Skin epidermis (tissue), 12 donors: Measurements from ENCODE around the gene CELF5.
"Not testable (repeated sequence)": the region's sequence is repeated elsewhere in the genome, so short reads cannot be mapped to it uniquely, and the experiment has no call there.

Source experiments
- H3K27ac ChIP-seq, 21 experiments: fragments of 200-600 bp; sonication (generic) in 11 of 21; one replicate each; pipeline ENCODE4 v1.5.0; 2020; ENCODE audit warnings: mild to moderate bottlenecking in 3 of 21, inconsistent platforms in 2 of 21, moderate library complexity in 2 of 21
- H3K4me3 ChIP-seq, 7 experiments: fragments of 200-600 bp; sonication (generic) in 2 of 7; one replicate each; pipeline ENCODE4 v1.5.0; 2020; ENCODE audit warnings: inconsistent platforms in 2 of 7, mild to moderate bottlenecking in 2 of 7, moderate library complexity in 1 of 7

CELF5 gene

GRCh38 chr19:3283886-3284657 lies 59.6 kb downstream of the CELF5 start:
- H3K27ac ChIP-seq = peak overlapping the region in 1 of 21 experiments; percentile 18
- no peak overlapping the region for H3K4me3 ChIP-seq

- Histone ChIP-seq H3K4me3 (peak overlapping the region in 1 of 7 experiments; percentile 21), H3K27ac (peak overlapping the region in 1 of 21 experiments; percentile 18)
Measured at GRCh38 chr19:3284759-3285646, 60.5 kb downstream of the CELF5 start.

- peak overlapping the region in 1 of 7 experiments; percentile 14 for H3K4me3 ChIP-seq
- no peak overlapping the region for H3K27ac ChIP-seq
Measured at GRCh38 chr19:3285647-3286176, 61.3 kb downstream of the CELF5 start.

- Histone ChIP-seq H3K4me3 (no peak overlapping the region), H3K27ac (no peak overlapping the region)
Measured at GRCh38 chr19:3287814-3288213, 63.4 kb downstream of the CELF5 start.

- H3K4me3 ChIP-seq, H3K27ac ChIP-seq: not testable (repeated sequence)
Measured at GRCh38 chr19:3288437-3288836, 64.0 kb downstream of the CELF5 start.

GRCh38 chr19:3289971-3290569 lies 65.6 kb downstream of the CELF5 start:
- H3K4me3 ChIP-seq = no peak overlapping the region

GRCh38 chr19:3290858-3291257 lies 66.4 kb downstream of the CELF5 start:
- H3K27ac ChIP-seq, H3K4me3 ChIP-seq: not testable (repeated sequence)

More at GRCh38 chr19:3289971-3290569, 65.6 kb downstream of the CELF5 start:
- no peak overlapping the region for H3K27ac ChIP-seq

GRCh38 chr19:3291644-3292043 lies 67.2 kb downstream of the CELF5 start:
- no peak overlapping the region for H3K27ac ChIP-seq
- H3K4me3 ChIP-seq = no peak overlapping the region

GRCh38 chr19:3292958-3293529 lies 68.6 kb downstream of the CELF5 start:
- Histone ChIP-seq H3K27ac (no peak overlapping the region), H3K4me3 (no peak overlapping the region)

- no peak overlapping the region for H3K4me3 ChIP-seq
- no peak overlapping the region for H3K27ac ChIP-seq
Measured at GRCh38 chr19:3293560-3293959, 69.1 kb downstream of the CELF5 start.

GRCh38 chr19:3294080-3294850 lies 69.8 kb downstream of the CELF5 start:
- Histone ChIP-seq H3K27ac (no peak overlapping the region), H3K4me3 (no peak overlapping the region)

GRCh38 chr19:3295581-3295980 lies 71.1 kb downstream of the CELF5 start:
- Histone ChIP-seq H3K27ac (no peak overlapping the region), H3K4me3 (no peak overlapping the region)

GRCh38 chr19:3296034-3296433 lies 71.6 kb downstream of the CELF5 start:
- Histone ChIP-seq H3K27ac (no peak overlapping the region), H3K4me3 (no peak overlapping the region)

GRCh38 chr19:3296446-3296845 lies 72.0 kb downstream of the CELF5 start:
- Histone ChIP-seq H3K27ac (no peak overlapping the region), H3K4me3 (no peak overlapping the region)

- Histone ChIP-seq H3K4me3 (no peak overlapping the region), H3K27ac (no peak overlapping the region)
Measured at GRCh38 chr19:3298853-3299449, 74.5 kb downstream of the CELF5 start.

GRCh38 chr19:3300566-3300965 lies 76.1 kb downstream of the CELF5 start:
- not testable (repeated sequence) for H3K4me3 ChIP-seq, H3K27ac ChIP-seq

- no peak overlapping the region for H3K4me3 ChIP-seq
- H3K27ac ChIP-seq = no peak overlapping the region
Measured at GRCh38 chr19:3302755-3303154, 78.3 kb downstream of the CELF5 start.

- Histone ChIP-seq H3K27ac (no peak overlapping the region), H3K4me3 (no peak overlapping the region)
Measured at GRCh38 chr19:3304871-3305423, 80.5 kb downstream of the CELF5 start.
